CD8-positive, alpha-beta memory T cell (primary cell): ENCODE data around the gene FOXL3. TPM values are rescaled to one million over a fixed set of nuclear protein-coding genes. Genes with fewer than 3 reads are reported as not detected.
A peak's percentile ranks its signal among the peaks of the same experiment; 100 is the strongest.
"Not testable (repeated sequence)": the region's sequence is repeated elsewhere in the genome, so short reads cannot be mapped to it uniquely, and the experiment has no call there.

ENCODE experiments used
- CTCF ChIA-PET: fragments of 350-600 bp; sonication (Branson Sonifier 250); formaldehyde crosslinking; loops from one replicate; lab custom pipeline; 2021; ENCODE audit warnings: antibody characterized with exemption; lab: Charles Lee
- POLR2A ChIA-PET: fragments of 350-600 bp; sonication (Branson Sonifier 250); formaldehyde crosslinking; loops from one replicate; lab custom pipeline; 2021; ENCODE audit warnings: antibody characterized with exemption; lab: Charles Lee
- DNase-seq, 5 donors: peaks; one replicate each; pipeline versions ENCODE4 v3.0.0 to v3.0.0-alpha.2; 2020 to 2022; ENCODE audit warnings: mixed read lengths in 1 of 5
- H3K27ac ChIP-seq: one replicate; pipeline ENCODE4 v1.7.0; 2013; ENCODE audit warnings: low read depth, mild to moderate bottlenecking, low read length, moderate library complexity
- H3K27me3 ChIP-seq: 2 replicates; pipeline ENCODE4 v1.7.0; 2013; ENCODE audit warnings: low read length, mild to moderate bottlenecking; ENCODE audit not compliant: insufficient read depth, poor library complexity, severe bottlenecking
- H3K36me3 ChIP-seq: 2 replicates; pipeline ENCODE4 v1.7.0; 2013; ENCODE audit warnings: mild to moderate bottlenecking, low read length, moderate library complexity; ENCODE audit not compliant: insufficient read depth
- H3K4me1 ChIP-seq: 2 replicates; pipeline ENCODE4 v1.7.0; 2013; ENCODE audit warnings: mild to moderate bottlenecking, low read length, moderate library complexity; ENCODE audit not compliant: insufficient read depth
- H3K4me3 ChIP-seq: 2 replicates; pipeline ENCODE4 v1.7.0; 2013; ENCODE audit warnings: mild to moderate bottlenecking, low read length
- H3K9me3 ChIP-seq: 2 replicates; pipeline ENCODE4 v1.7.0; 2013; ENCODE audit warnings: mild to moderate bottlenecking, low read length
- H3K27ac Mint-ChIP-seq, 8 donors: one replicate each; pipeline ENCODE4 v1.8.0; 2020 to 2021; ENCODE audit warnings: mixed read lengths in 8 of 8, mild to moderate bottlenecking in 6 of 8, inconsistent platforms in 3 of 8, moderate library complexity in 3 of 8
- H3K27me3 Mint-ChIP-seq, 2 donors: one replicate each; pipeline ENCODE4 v1.8.0; 2020 to 2021; ENCODE audit warnings: mixed read lengths in 2 of 2, mild to moderate bottlenecking in 1 of 2, moderate library complexity in 1 of 2
- H3K36me3 Mint-ChIP-seq, 3 donors: one replicate each; pipeline ENCODE4 v1.8.0; 2020 to 2021; ENCODE audit warnings: mixed read lengths in 3 of 3, inconsistent platforms in 1 of 3, mild to moderate bottlenecking in 1 of 3
- H3K4me1 Mint-ChIP-seq, 3 donors: one replicate each; pipeline ENCODE4 v1.8.0; 2020 to 2021; ENCODE audit warnings: mixed read lengths in 3 of 3, inconsistent platforms in 1 of 3, mild to moderate bottlenecking in 1 of 3
- H3K4me3 Mint-ChIP-seq, 7 donors: one replicate each; pipeline ENCODE4 v1.8.0; 2020 to 2021; ENCODE audit warnings: mixed read lengths in 7 of 7, mild to moderate bottlenecking in 6 of 7, moderate library complexity in 4 of 7, inconsistent platforms in 2 of 7
- H3K9me3 Mint-ChIP-seq, 5 donors: one replicate each; pipeline ENCODE4 v1.8.0; 2020 to 2022; ENCODE audit warnings: mixed read lengths in 5 of 5, mild to moderate bottlenecking in 3 of 5, moderate library complexity in 2 of 5, inconsistent platforms in 1 of 5
- polyA plus RNA-seq: library from polyadenylated mRNA; unstranded; fragments of 300-500 nt; fragmentation: Illumina TruSeq; gene quantifications from one replicate; pipeline ENCODE4 v1.2.3, GENCODE V29; 2021
- total RNA-seq, 2 experiments: library from RNA; stranded (reverse); gene quantifications; one replicate each; pipeline ENCODE4 v1.2.3, GENCODE V29; 2021

FOXL3 gene
- total and polyA plus RNA-seq, 3 experiments from 2014 or later: not detected

DNA sequence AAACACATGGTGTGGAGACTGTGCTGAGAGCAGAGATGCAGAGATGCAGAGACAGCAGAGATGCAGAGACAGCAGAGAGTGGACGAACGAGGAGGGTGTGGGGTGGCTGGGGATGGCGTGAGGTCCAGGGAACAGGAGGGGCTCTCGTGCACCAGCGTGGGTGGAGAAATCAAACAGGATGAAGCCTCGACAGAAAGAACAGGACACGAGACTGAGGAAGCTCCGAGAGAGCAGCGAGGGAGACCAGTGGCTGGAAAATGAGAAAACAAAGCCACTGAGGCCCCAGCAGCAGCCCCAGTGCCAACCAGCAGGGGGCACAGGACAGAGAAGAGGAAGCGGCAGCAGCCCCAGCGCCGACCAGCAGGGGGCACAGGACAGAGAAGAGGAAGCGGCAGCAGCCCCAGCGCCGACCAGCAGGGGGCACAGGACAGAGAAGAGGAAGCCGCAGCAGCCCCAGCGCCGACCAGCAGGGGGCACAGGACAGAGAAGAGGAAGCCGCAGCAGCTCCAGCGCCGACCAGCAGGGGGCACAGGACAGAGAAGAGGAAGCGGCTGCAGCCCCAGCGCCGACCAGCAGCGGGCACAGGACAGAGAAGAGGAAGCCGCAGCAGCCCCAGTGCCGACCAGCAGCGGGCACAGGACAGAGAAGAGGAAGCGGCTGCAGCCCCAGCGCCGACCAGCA is 27.2 kb upstream of the FOXL3 start:
- H3K9me3 ChIP-seq, POLR2A ChIA-PET, H3K27ac ChIP-seq, H3K4me3 ChIP-seq, H3K27me3 ChIP-seq, H3K27me3 Mint-ChIP-seq, H3K36me3 ChIP-seq, H3K36me3 Mint-ChIP-seq, H3K9me3 Mint-ChIP-seq, H3K4me3 Mint-ChIP-seq, H3K4me1 Mint-ChIP-seq, H3K4me1 ChIP-seq, CTCF ChIA-PET: not testable (repeated sequence)
- H3K27ac Mint-ChIP-seq: peak overlapping the region in 1 of 8 donors; percentile 54
- peak in 3 of 5 donors; percentile 11 to 53 (median 38) for DNase-seq

DNA sequence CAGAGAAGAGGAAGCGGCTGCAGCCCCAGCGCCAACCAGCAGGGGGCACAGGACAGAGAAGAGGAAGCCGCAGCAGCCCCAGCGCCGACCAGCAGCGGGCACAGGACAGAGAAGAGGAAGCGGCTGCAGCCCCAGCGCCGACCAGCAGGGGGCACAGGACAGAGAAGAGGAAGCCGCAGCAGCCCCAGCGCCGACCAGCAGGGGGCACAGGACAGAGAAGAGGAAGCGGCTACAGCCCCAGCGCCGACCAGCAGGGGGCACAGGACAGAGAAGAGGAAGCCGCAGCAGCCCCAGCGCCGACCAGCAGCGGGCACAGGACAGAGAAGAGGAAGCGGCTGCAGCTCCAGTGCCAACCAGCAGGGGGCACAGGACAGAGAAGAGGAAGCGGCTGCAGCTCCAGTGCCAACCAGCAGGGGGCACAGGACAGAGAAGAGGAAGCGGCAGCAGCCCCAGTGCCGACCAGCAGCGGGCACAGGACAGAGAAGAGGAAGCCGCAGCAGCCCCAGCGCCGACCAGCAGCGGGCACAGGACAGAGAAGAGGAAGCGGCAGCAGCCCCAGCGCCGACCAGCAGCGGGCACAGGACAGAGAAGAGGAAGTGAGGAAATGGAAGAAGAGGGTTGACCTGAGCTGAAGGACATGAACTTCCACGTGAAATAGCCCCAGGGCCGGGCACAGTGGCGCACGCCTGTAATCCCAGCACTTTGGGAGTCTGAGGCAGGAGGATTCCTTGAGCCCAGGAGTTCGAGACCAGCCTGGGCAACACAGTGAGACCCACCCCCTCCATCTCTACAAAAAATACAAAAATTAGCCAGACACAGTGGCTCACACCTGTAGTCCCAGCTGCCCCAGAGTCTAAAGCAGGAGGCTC is 26.3 kb upstream of the FOXL3 start:
- POLR2A ChIA-PET: not testable (repeated sequence)

DNA sequence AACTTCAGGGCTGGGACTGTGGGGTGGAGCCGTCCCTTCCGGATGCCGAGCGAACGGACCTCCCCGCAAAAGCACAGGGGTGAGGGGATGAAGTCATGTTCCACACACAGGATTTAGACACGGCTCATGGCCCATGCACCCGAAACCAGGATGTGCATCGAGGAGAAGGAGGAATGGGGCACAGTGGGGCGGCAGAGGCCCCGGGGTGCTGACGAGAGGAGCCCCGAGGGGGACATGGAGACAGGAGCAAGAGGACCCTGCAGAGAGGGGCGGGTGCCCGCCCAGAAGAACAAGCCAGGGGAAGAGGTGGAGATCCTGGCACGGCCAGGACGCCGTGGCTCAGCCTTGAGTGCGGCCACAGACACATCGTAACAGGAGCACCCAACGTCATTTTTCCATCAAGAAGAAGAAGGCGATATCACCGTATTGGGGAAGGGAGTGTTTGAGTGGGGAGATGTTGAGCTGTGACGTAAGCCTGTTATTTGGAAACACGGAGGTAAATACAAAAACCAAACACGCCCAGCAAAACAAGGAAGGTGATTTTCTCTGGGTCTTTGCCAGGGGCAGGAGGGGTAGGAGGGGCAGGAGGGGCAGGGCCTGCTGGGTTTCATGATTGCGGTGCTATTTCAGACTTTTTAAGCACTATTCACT is 25.3 kb upstream of the FOXL3 start:
- no peak overlapping the region for H3K4me3 ChIP-seq
- H3K36me3 ChIP-seq: no peaks in the 10 kb centered on the region
- H3K4me1 Mint-ChIP-seq: peaks cover 3 to 4% (median 3%) of the 10 kb centered on the region in 3 donors
- no peak overlapping the region for H3K4me3 Mint-ChIP-seq
- CTCF ChIA-PET: no interaction called here
- no peak overlapping the region for H3K27ac ChIP-seq
- peaks cover 0 to 4% (median 3%) of the 10 kb centered on the region in 5 donors for H3K9me3 Mint-ChIP-seq
- DNase-seq: peak in 2 of 5 donors; percentile 7 to 43
- H3K36me3 Mint-ChIP-seq: no peaks in the 10 kb centered on the region
- H3K27me3 ChIP-seq: no peaks in the 10 kb centered on the region
- peaks cover 0 to 2% of the 10 kb centered on the region in 2 donors for H3K27me3 Mint-ChIP-seq
- H3K4me1 ChIP-seq: no peaks in the 10 kb centered on the region
- H3K9me3 ChIP-seq: no peaks in the 10 kb centered on the region
- POLR2A ChIA-PET: no interaction called here
- H3K27ac Mint-ChIP-seq: peak overlapping the region in 2 of 8 donors; percentile 9 to 78

More for the DNA sequence above, 26.3 kb upstream of the FOXL3 start:
- H3K4me1 Mint-ChIP-seq, H3K27me3 Mint-ChIP-seq, H3K9me3 Mint-ChIP-seq, H3K4me3 Mint-ChIP-seq, H3K27ac ChIP-seq, H3K36me3 Mint-ChIP-seq, H3K4me3 ChIP-seq, H3K4me1 ChIP-seq, H3K27me3 ChIP-seq, H3K36me3 ChIP-seq, CTCF ChIA-PET, H3K9me3 ChIP-seq: not testable (repeated sequence)
- DNase-seq: peak; percentile 42 to 49 (median 45)
- H3K27ac Mint-ChIP-seq: peak overlapping the region in 1 of 8 donors; percentile 11

DNA sequence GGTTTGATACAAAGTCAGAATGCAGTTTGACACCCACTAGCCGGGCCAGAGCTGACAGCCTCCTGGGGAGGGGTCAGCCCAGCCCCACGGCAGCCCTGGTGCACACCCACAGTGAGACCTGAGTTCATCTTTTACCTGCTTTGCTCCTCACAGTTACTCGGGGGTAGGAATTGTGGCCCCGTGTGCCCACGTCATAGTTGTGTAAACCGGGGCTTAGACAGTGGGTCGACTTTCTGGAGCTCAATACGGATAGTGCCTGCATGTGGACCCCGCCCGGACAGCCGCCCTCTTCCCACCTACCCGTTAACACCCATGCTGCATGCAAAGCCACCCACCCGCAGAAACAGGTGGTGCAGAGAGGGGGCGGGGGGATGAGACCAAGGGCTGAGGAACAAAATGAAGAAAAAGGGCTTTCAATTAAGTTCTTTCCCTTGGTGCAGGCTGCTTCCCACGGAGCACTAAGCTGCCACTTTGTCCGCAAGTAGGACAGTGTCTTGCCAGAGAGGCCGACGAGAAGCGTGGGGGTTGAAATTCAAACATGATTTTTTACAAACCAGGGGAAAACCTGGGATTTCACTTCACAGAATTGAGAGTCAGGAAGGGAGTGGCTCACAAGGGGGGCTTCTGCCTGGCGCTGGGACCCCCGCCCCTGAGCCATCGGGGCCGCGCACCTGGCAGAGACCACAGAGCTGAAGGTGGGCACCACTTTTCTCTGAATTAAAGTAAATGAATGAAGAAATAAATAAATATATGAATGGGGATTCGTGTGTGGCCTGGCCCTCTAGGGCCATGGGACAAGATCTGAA is 24.6 kb upstream of the FOXL3 start:
- Histone ChIP-seq H3K27ac (no peak overlapping the region), H3K9me3 (no peaks in the 10 kb centered on the region), H3K4me3 (no peak overlapping the region), H3K4me1 (no peaks in the 10 kb centered on the region), H3K36me3 (no peaks in the 10 kb centered on the region), H3K27me3 (no peaks in the 10 kb centered on the region)
- peaks cover 0 to 5% (median 4%) of the 10 kb centered on the region in 5 donors for H3K9me3 Mint-ChIP-seq
- CTCF ChIA-PET: no interaction called here
- POLR2A ChIA-PET: no interaction called here
- peaks cover 3 to 4% (median 3%) of the 10 kb centered on the region in 3 donors for H3K4me1 Mint-ChIP-seq
- peak in 1 of 5 donors; percentile 44 for DNase-seq
- H3K27ac Mint-ChIP-seq: no peak overlapping the region
- no peaks in the 10 kb centered on the region for H3K36me3 Mint-ChIP-seq
- H3K4me3 Mint-ChIP-seq: no peak overlapping the region
- H3K27me3 Mint-ChIP-seq: peaks cover 0 to 2% of the 10 kb centered on the region in 2 donors

DNA sequence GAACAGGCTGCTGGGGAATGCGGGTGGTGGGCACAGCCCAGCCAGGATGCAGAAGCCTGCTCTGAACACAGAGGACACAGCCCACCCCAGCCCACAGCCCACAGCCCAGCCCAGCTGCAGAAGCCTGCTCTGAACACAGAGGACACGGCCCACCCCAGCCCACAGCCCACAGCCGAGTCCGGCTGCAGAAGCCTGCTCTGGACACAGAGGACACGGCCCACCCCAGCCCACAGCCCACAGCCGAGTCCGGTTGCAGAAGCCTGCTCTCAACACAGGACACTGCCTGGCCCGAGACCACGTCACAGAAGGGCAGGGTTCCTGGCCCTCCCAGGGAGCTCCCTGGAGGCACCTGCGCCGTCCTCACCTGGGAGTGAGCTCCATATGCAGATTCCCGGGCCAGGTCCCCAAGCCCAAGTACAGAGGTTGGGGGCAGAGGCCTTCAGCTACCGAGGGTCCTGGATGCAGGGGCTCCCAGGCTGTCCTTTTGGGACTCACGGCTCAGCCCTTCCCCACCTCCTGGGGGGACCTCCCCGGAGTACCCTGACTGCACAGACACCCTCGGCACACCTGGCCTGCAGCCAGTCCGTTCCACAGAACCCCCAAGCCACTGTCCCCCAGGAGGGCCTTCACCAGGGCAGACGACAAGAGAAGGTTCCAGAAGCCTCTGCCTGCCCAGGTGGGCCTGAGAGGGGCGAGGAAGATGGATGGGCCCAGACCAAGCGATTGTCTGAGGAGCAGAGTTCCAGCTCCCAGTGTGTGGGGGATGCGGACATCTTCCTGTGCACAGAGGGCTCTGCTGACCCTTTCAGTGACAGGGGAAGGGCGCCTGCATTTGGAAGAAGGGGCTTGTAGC is 23.7 kb upstream of the FOXL3 start:
- Histone ChIP-seq H3K27ac (no peak overlapping the region), H3K4me3 (no peak overlapping the region), H3K27me3 (no peaks in the 10 kb centered on the region), H3K4me1 (no peaks in the 10 kb centered on the region), H3K9me3 (no peaks in the 10 kb centered on the region), H3K36me3 (no peaks in the 10 kb centered on the region)
- Mint-ChIP-seq H3K27me3 (peaks cover 0 to 2% of the 10 kb centered on the region in 2 donors), H3K36me3 (no peaks in the 10 kb centered on the region), H3K4me1 (peaks cover 3 to 4% (median 3%) of the 10 kb centered on the region in 3 donors), H3K4me3 (no peak overlapping the region), H3K27ac (no peak overlapping the region), H3K9me3 (peaks cover 0 to 5% (median 4%) of the 10 kb centered on the region in 5 donors)
- DNase-seq: peak in 1 of 5 donors; percentile 43
- ChIA-PET POLR2A (no interaction called here), CTCF (interaction anchor here (1.4 kb wide), 1 partner anchor 11 kb away, joined by 3 read pairs; no protein-coding TSS in a partner anchor)

DNA sequence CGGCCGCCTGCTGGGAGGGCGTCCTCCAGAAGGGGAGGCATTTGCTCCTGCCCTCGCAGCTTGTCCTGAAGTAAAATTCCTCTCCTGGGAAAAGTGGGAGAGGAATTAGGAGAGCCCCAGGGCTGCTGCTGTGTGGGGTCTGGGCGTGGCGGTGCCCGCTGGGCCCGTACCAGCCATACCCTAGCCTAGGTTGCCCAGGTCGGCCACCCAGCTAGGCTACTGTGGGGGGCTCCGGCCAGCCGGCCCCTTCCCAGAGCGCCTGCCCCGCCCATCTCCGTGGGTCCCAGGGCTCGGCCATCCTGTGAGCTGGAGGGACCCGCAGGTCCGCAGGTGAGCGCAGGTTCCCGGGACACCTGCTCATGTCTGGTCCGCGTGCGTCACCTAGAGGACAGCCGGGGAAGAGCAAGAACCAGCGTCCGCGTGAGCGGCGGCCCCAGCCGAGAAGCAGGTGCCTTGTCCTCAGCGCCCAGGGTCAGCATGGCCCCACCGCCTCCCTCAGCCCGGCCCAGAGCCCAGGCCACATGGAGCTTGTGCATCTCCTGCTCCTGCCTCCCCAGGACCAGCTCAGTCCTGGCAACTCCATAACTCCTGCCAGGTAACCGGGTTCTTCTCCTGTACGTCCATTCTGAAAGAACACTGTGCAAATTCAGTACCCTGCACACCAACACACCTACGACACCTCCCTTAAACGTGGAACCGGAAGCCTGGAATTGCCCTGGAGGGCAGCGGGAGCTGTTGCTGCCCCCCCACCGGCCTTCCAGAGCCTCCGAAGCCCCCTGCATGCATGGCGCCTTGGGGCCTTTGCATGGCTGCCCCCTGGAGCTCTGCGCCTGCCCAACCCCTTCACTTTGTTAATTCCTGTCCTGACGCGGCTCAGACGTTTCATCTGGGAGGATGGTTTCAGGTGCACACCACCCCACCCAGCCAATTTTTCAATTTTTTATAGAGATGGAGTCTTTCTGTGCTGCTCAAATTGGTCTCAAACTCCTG is 22.8 kb upstream of the FOXL3 start:
- Mint-ChIP-seq H3K9me3 (peaks cover 0 to 9% (median 4%) of the 10 kb centered on the region in 5 donors), H3K4me3 (no peak overlapping the region), H3K27me3 (peaks cover 0 to 2% of the 10 kb centered on the region in 2 donors), H3K36me3 (no peaks in the 10 kb centered on the region), H3K27ac (no peak overlapping the region), H3K4me1 (peaks cover 3 to 4% (median 3%) of the 10 kb centered on the region in 3 donors)
- H3K4me1 ChIP-seq: no peaks in the 10 kb centered on the region
- no peak overlapping the region for H3K4me3 ChIP-seq
- no peaks in the 10 kb centered on the region for H3K27me3 ChIP-seq
- ChIA-PET CTCF (interaction anchor here (1.4 kb wide), 1 partner anchor 10 kb away, joined by 3 read pairs; no protein-coding TSS in a partner anchor), POLR2A (no interaction called here)
- DNase-seq: peak in 1 of 5 donors; percentile 42
- H3K36me3 ChIP-seq: no peaks in the 10 kb centered on the region
- no peak overlapping the region for H3K27ac ChIP-seq
- no peaks in the 10 kb centered on the region for H3K9me3 ChIP-seq
